GM21825 (cell line): ENCODE data around the gene TMEM229B.

Source experiments
- ATAC-seq: cut with Tn5 transposase; IDR thresholded peaks from one replicate; pipeline ENCODE4 v1.9.1; 2021; ENCODE audit warnings: mild to moderate bottlenecking, moderate library complexity; ENCODE audit not compliant: unreplicated experiment

Gene TMEM229B

GRCh38 chr14:67515386-67516079, 27.0 kb upstream of the TMEM229B start:
- ATAC-seq, result peak; percentile 47

GRCh38 chr14:67514650-67515385, 26.3 kb upstream of the TMEM229B start:
- ATAC-seq, result peak; percentile 33

- ATAC-seq, result no peak
Measured at GRCh38 chr14:67514203-67514607, 25.7 kb upstream of the TMEM229B start.

- no peak for ATAC-seq
Measured at GRCh38 chr14:67513631-67514108, 25.1 kb upstream of the TMEM229B start.

GRCh38 chr14:67512463-67513310, 24.2 kb upstream of the TMEM229B start:
- ATAC-seq, result no peak

- ATAC-seq, result no peak
Measured at GRCh38 chr14:67510836-67511235, 22.3 kb upstream of the TMEM229B start.

- no peak for ATAC-seq
Measured at GRCh38 chr14:67510121-67510520, 21.6 kb upstream of the TMEM229B start.

- no peak for ATAC-seq
Measured at GRCh38 chr14:67508956-67509355, 20.4 kb upstream of the TMEM229B start.

- ATAC-seq, result no peak
Measured at GRCh38 chr14:67505254-67505653, 16.7 kb upstream of the TMEM229B start.

- no peak for ATAC-seq
Measured at GRCh38 chr14:67503331-67503730, 14.8 kb upstream of the TMEM229B start.

- ATAC-seq, result no peak
Measured at GRCh38 chr14:67502867-67503266, 14.3 kb upstream of the TMEM229B start.

GRCh38 chr14:67501670-67502069, 13.1 kb upstream of the TMEM229B start:
- ATAC-seq, result no peak

GRCh38 chr14:67500981-67501380, 12.5 kb upstream of the TMEM229B start:
- ATAC-seq, result no peak

- ATAC-seq, result no peak
Measured at GRCh38 chr14:67497716-67498115, 9.2 kb upstream of the TMEM229B start.

GRCh38 chr14:67497216-67497615, 8.7 kb upstream of the TMEM229B start:
- ATAC-seq, result no peak

- ATAC-seq, result no peak
Measured at GRCh38 chr14:67495827-67496226, 7.3 kb upstream of the TMEM229B start.

GRCh38 chr14:67493092-67493717, 4.7 kb upstream of the TMEM229B start:
- ATAC-seq, result no peak

- no peak for ATAC-seq
Measured at GRCh38 chr14:67492538-67492937, 4.0 kb upstream of the TMEM229B start.

- no peak for ATAC-seq
Measured at GRCh38 chr14:67491741-67492507, 3.4 kb upstream of the TMEM229B start.

GRCh38 chr14:67491285-67491684, 2.8 kb upstream of the TMEM229B start:
- no peak for ATAC-seq
